Measurements from ENCODE around the gene USHBP1. TPM values are rescaled to one million over a fixed set of nuclear protein-coding genes. Genes with fewer than 3 reads are reported as not detected.
A peak's percentile ranks its signal among the peaks of the same experiment; 100 is the strongest.

The USHBP1 gene
- total and polyA plus RNA-seq, 2 experiments from 2014 or later: not detected

GRCh38 chr19:17248011-17248776, 16.4 kb downstream of the USHBP1 start:
- no peak for DNase-seq
- Histone ChIP-seq H3K27ac (no peak overlapping the region), H3K79me2 (ENCODE audit: insufficient read depth) (peaks cover 19% of the 10 kb centered on the region), H3K9ac (no peak overlapping the region), H3K4me1 (ENCODE audit: insufficient read depth) (peaks cover 13% of the 10 kb centered on the region), H3K36me3 (ENCODE audit: low read depth) (no peaks in the 10 kb centered on the region), H3F3A (ENCODE audit: insufficient read depth) (no peaks in the 10 kb centered on the region), H3K9me2 (ENCODE audit: insufficient read depth) (no peaks in the 10 kb centered on the region), H3K27me3 (replicated peaks; ENCODE audit: insufficient read depth) (no peaks in the 10 kb centered on the region), H4K20me1 (ENCODE audit: insufficient read depth) (no peaks in the 10 kb centered on the region), H3K9me3 (ENCODE audit: low read depth) (no peaks in the 10 kb centered on the region), H2AFZ (no peak overlapping the region), H3K4me2 (ENCODE audit: unreplicated experiment) (no peak overlapping the region), H3K4me3 (no peak overlapping the region)
- in situ Hi-C loops (cut with MboI): no loop called here
- 76 to 78% methylated on average over 18 to 21 of the region's 21 CpGs for WGBS, 2 experiments (ENCODE audit: low coverage in 1 of 2, low lambda C conversion rate in 2 of 2, missing lambda C conversion rate in 2 of 2)
- TF ChIP-seq EZH2 (IDR thresholded peaks at IDR 0.05; ENCODE audit: insufficient read depth, poor library complexity, severe bottlenecking) (no peak), EZH2phosphoT487 (IDR thresholded peaks at IDR 0.05; ENCODE audit: insufficient read depth, low read depth) (no peak)

GRCh38 chr19:17246681-17247425, 17.7 kb downstream of the USHBP1 start:
- H3K4me2 ChIP-seq (ENCODE audit: unreplicated experiment): peak overlapping the region; percentile 67
- no peaks in the 10 kb centered on the region for H3K9me3 ChIP-seq (ENCODE audit: low read depth)
- no peaks in the 10 kb centered on the region for H3K36me3 ChIP-seq (ENCODE audit: low read depth)
- H3K4me1 ChIP-seq (ENCODE audit: insufficient read depth): peaks cover 20% of the 10 kb centered on the region
- H3K4me3 ChIP-seq: peak overlapping the region; percentile 66
- no peaks in the 10 kb centered on the region for H3K27me3 ChIP-seq (replicated peaks; ENCODE audit: insufficient read depth)
- peak overlapping the region; percentile 67 for H3K9ac ChIP-seq
- 20 to 21% methylated on average over 21 of the region's 21 CpGs for WGBS, 2 experiments (ENCODE audit: low coverage in 1 of 2, low lambda C conversion rate in 2 of 2, missing lambda C conversion rate in 2 of 2)
- H3F3A ChIP-seq (ENCODE audit: insufficient read depth): 0 out of 2 replicates have a peak, but pooled peaks cover 3% of the 10 kb centered on the region
- peaks cover 33% of the 10 kb centered on the region for H3K79me2 ChIP-seq (ENCODE audit: insufficient read depth)
- DNase-seq: peak; percentile 59
- H3K27ac ChIP-seq: 0 out of 2 replicates have a peak overlapping the region, but pooled peaks have one; percentile 4
- in situ Hi-C loops (cut with MboI): no loop called here
- no peaks in the 10 kb centered on the region for H4K20me1 ChIP-seq (ENCODE audit: insufficient read depth)
- H3K9me2 ChIP-seq (ENCODE audit: insufficient read depth): no peaks in the 10 kb centered on the region
- TF ChIP-seq EZH2phosphoT487 (IDR thresholded peaks at IDR 0.05; ENCODE audit: insufficient read depth, low read depth): no peak
- TF ChIP-seq EZH2 (IDR thresholded peaks at IDR 0.05; ENCODE audit: insufficient read depth, poor library complexity, severe bottlenecking): no peak
- peak overlapping the region; percentile 83 for H2AFZ ChIP-seq

DNA sequence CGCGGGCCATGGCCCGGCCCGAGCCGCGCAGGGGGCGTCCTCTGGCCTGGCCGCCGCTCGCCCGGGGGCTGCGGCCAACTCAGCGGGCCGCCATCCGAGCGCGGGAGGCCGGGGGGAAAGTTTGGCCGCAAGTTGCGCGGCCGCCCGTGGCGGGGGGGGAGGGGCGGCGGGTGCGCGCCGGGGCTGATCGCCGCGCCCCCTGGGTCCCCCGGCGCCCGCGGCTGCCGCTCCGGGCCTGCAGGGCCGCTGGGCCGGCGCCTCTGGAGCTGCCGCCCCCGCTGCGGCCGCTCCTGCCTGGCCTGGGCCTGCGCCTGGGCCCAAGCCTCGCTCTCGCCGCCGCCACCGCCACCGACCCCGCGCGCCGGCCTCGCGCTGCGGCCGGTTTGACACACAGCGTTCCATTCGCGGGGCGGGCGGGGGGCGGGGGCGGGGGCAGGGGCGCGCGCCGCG, 19.0 kb downstream of the USHBP1 start, which contains the start of gene NR2F6:
TSS of gene NR2F6 (minus strand) at position 385 of the 450 bp plus-strand sequence. CDS start 699 bp downstream, outside the sequence.
- TF ChIP-seq EZH2 (IDR thresholded peaks at IDR 0.05; ENCODE audit: insufficient read depth, poor library complexity, severe bottlenecking) (no peak), EZH2phosphoT487 (IDR thresholded peaks at IDR 0.05; ENCODE audit: insufficient read depth, low read depth) (no peak)
- Histone ChIP-seq H3K4me2 (ENCODE audit: unreplicated experiment) (peak within 1 kb of the TSS; percentile 94), H3K36me3 (ENCODE audit: low read depth) (no peaks in the 10 kb centered on the region), H3K9me3 (ENCODE audit: low read depth) (no peaks in the 10 kb centered on the region), H2AFZ (peak within 1 kb of the TSS; percentile 83), H3K79me2 (ENCODE audit: insufficient read depth) (peaks cover 46% of the 10 kb centered on the region), H3K27me3 (replicated peaks; ENCODE audit: insufficient read depth) (no peaks in the 10 kb centered on the region), H3K9me2 (ENCODE audit: insufficient read depth) (no peaks in the 10 kb centered on the region), H3K27ac (0 out of 2 replicates have a peak within 1 kb of the TSS, but pooled peaks have one; percentile 4), H3K4me3 (peak within 1 kb of the TSS; percentile 92), H4K20me1 (ENCODE audit: insufficient read depth) (no peaks in the 10 kb centered on the region), H3F3A (ENCODE audit: insufficient read depth) (0 out of 2 replicates have a peak, but pooled peaks cover 3% of the 10 kb centered on the region), H3K9ac (peak within 1 kb of the TSS; percentile 79), H3K4me1 (ENCODE audit: insufficient read depth) (peaks cover 26% of the 10 kb centered on the region)
- in situ Hi-C loops (cut with MboI): no loop called here
- no peak for DNase-seq
- no CpG with 5 or more reads among the region's 72 CpGs for WGBS, 2 experiments (ENCODE audit: low coverage in 1 of 2, low lambda C conversion rate in 2 of 2, missing lambda C conversion rate in 2 of 2)
